Measurements from ENCODE around the gene SH3BGRL2.

The SH3BGRL2 gene

GRCh38 chr6:79648328-79648727, 17.2 kb downstream of the SH3BGRL2 start:
- Histone ChIP-seq H3K27me3 (ENCODE audit: low read depth, low read length) (0 out of 2 replicates have a peak, but pooled peaks cover 10% of the 10 kb centered on the region), H3K4me2 (ENCODE audit: low read length) (no peak overlapping the region), H4K20me1 (ENCODE audit: insufficient read depth, low read length) (no peaks in the 10 kb centered on the region), H3K9ac (ENCODE audit: low read length) (no peak overlapping the region), H3K36me3 (replicated peaks; ENCODE audit: low read depth, low read length) (no peaks in the 10 kb centered on the region), H2AFZ (ENCODE audit: low read depth, low read length) (no peak overlapping the region), H3K4me3 (ENCODE audit: low read length) (no peak overlapping the region), H3K9me3 (ENCODE audit: insufficient read depth, low read length) (no peaks in the 10 kb centered on the region), H3K27ac (ENCODE audit: low read length) (no peak overlapping the region), H3K4me1 (ENCODE audit: low read length) (no peaks in the 10 kb centered on the region), H3K79me2 (ENCODE audit: low read length) (no peaks in the 10 kb centered on the region)
- TF ChIP-seq CTCF (IDR thresholded peaks at IDR 0.05; ENCODE audit: low read depth, low read length) = no peak
- TF ChIP-seq EZH2phosphoT487 (IDR thresholded peaks at IDR 0.05; ENCODE audit: low read depth) = no peak

GRCh38 chr6:79649016-79649415, 17.9 kb downstream of the SH3BGRL2 start:
- Histone ChIP-seq H3K4me2 (ENCODE audit: low read length) (no peak overlapping the region), H3K79me2 (ENCODE audit: low read length) (no peaks in the 10 kb centered on the region), H3K9me3 (ENCODE audit: insufficient read depth, low read length) (no peaks in the 10 kb centered on the region), H3K4me1 (ENCODE audit: low read length) (no peaks in the 10 kb centered on the region), H3K27ac (ENCODE audit: low read length) (no peak overlapping the region), H2AFZ (ENCODE audit: low read depth, low read length) (no peak overlapping the region), H3K9ac (ENCODE audit: low read length) (no peak overlapping the region), H4K20me1 (ENCODE audit: insufficient read depth, low read length) (no peaks in the 10 kb centered on the region), H3K4me3 (ENCODE audit: low read length) (no peak overlapping the region), H3K27me3 (ENCODE audit: low read depth, low read length) (0 out of 2 replicates have a peak, but pooled peaks cover 10% of the 10 kb centered on the region), H3K36me3 (replicated peaks; ENCODE audit: low read depth, low read length) (no peaks in the 10 kb centered on the region)
- TF ChIP-seq CTCF (IDR thresholded peaks at IDR 0.05; ENCODE audit: low read depth, low read length) (no peak), EZH2phosphoT487 (IDR thresholded peaks at IDR 0.05; ENCODE audit: low read depth) (no peak)

GRCh38 chr6:79650950-79651349, 19.8 kb downstream of the SH3BGRL2 start:
- Histone ChIP-seq H3K79me2 (ENCODE audit: low read length) (no peaks in the 10 kb centered on the region), H3K27ac (ENCODE audit: low read length) (no peak overlapping the region), H3K9ac (ENCODE audit: low read length) (no peak overlapping the region), H3K9me3 (ENCODE audit: insufficient read depth, low read length) (no peaks in the 10 kb centered on the region), H4K20me1 (ENCODE audit: insufficient read depth, low read length) (no peaks in the 10 kb centered on the region), H3K4me2 (ENCODE audit: low read length) (no peak overlapping the region), H3K27me3 (ENCODE audit: low read depth, low read length) (0 out of 2 replicates have a peak, but pooled peaks cover 10% of the 10 kb centered on the region), H3K4me3 (ENCODE audit: low read length) (no peak overlapping the region), H3K4me1 (ENCODE audit: low read length) (no peaks in the 10 kb centered on the region), H3K36me3 (replicated peaks; ENCODE audit: low read depth, low read length) (no peaks in the 10 kb centered on the region), H2AFZ (ENCODE audit: low read depth, low read length) (no peak overlapping the region)
- TF ChIP-seq CTCF (IDR thresholded peaks at IDR 0.05; ENCODE audit: low read depth, low read length) = no peak
- TF ChIP-seq EZH2phosphoT487 (IDR thresholded peaks at IDR 0.05; ENCODE audit: low read depth) = no peak

GRCh38 chr6:79656134-79656533, 25.0 kb downstream of the SH3BGRL2 start:
- Histone ChIP-seq H3K79me2 (ENCODE audit: low read length) (no peaks in the 10 kb centered on the region), H3K4me3 (ENCODE audit: low read length) (no peak overlapping the region), H3K27me3 (ENCODE audit: low read depth, low read length) (0 out of 2 replicates have a peak, but pooled peaks cover 4% of the 10 kb centered on the region), H2AFZ (ENCODE audit: low read depth, low read length) (no peak overlapping the region), H3K4me2 (ENCODE audit: low read length) (no peak overlapping the region), H4K20me1 (ENCODE audit: insufficient read depth, low read length) (no peaks in the 10 kb centered on the region), H3K4me1 (ENCODE audit: low read length) (no peaks in the 10 kb centered on the region), H3K9me3 (ENCODE audit: insufficient read depth, low read length) (no peaks in the 10 kb centered on the region), H3K9ac (ENCODE audit: low read length) (no peak overlapping the region), H3K27ac (ENCODE audit: low read length) (no peak overlapping the region), H3K36me3 (replicated peaks; ENCODE audit: low read depth, low read length) (no peaks in the 10 kb centered on the region)
- no peak for TF ChIP-seq CTCF (IDR thresholded peaks at IDR 0.05; ENCODE audit: low read depth, low read length)
- TF ChIP-seq EZH2phosphoT487 (IDR thresholded peaks at IDR 0.05; ENCODE audit: low read depth) = no peak

All from OCI-LY3 (cell line).